Uterus (tissue), 4 donors: ENCODE measurements around the gene CAMTA1. TPM values are rescaled to one million over a fixed set of nuclear protein-coding genes. Genes with fewer than 3 reads are reported as not detected.

ENCODE experiments used
- DNase-seq, 2 donors: peaks; one replicate each; pipeline ENCODE4 v3.0.0-alpha.2; 2019 to 2020
- H3K27ac ChIP-seq, 2 donors: fragments of 200-600 bp; sonication (generic); 1 replicate in 1 of 2; 2 replicates in 1 of 2; pipeline ENCODE4 v1.5.1; 2016 to 2018
- H3K27me3 ChIP-seq, 2 donors: fragments of 200-600 bp; sonication (generic); one replicate each; pipeline ENCODE4 v1.5.1; 2018 to 2019; ENCODE audit warnings: control low read depth in 1 of 2
- H3K36me3 ChIP-seq, 2 donors: fragments of 200-600 bp; sonication (generic); one replicate each; pipeline ENCODE4 v1.5.1; 2019; ENCODE audit warnings: control low read depth in 1 of 2
- H3K4me1 ChIP-seq, 2 donors: fragments of 200-600 bp; sonication (generic); one replicate each; pipeline ENCODE4 v1.5.1; 2018 to 2019; ENCODE audit warnings: control low read depth in 1 of 2
- H3K4me3 ChIP-seq, 2 donors: fragments of 200-600 bp; sonication (generic); 1 replicate in 1 of 2; 2 replicates in 1 of 2; pipeline ENCODE4 v1.5.1; 2018 to 2019; ENCODE audit warnings: mild to moderate bottlenecking in 1 of 2
- H3K9me3 ChIP-seq, 2 donors: fragments of 200-600 bp; sonication (generic); one replicate each; pipeline ENCODE4 v1.5.1; 2019; ENCODE audit warnings: control low read depth in 1 of 2
- CTCF ChIP-seq, 4 experiments: fragments of 200-600 bp in 2 of 4; fragments of 450-650 bp in 2 of 4; sonication (generic) in 2 of 4; IDR thresholded peaks; one replicate each; pipeline ENCODE4 v1.5.1; 2016 to 2019; ENCODE audit warnings: antibody characterized with exemption in 4 of 4, mild to moderate bottlenecking in 2 of 4, moderate library complexity in 1 of 4
- POLR2A ChIP-seq, 2 donors: fragments of 450-650 bp; IDR thresholded peaks; one replicate each; pipeline ENCODE4 v1.6.1; 2016; ENCODE audit warnings: antibody characterized with exemption in 2 of 2, mild to moderate bottlenecking in 1 of 2, moderate library complexity in 1 of 2
- intact Hi-C: fragments of 100-400 bp; cut with DNase I; formaldehyde crosslinking; loops from one replicate; pipeline ENCODE4 v1.15.1; 2023; ENCODE audit warnings: low total_unique reads
- total RNA-seq, 4 donors: library from RNA; depleted of rRNA in 3 of 4; stranded (reverse); fragments of >200 nt in 3 of 4; gene quantifications; one replicate each; pipeline versions ENCODE4 v1.1.0 to v1.2.4, GENCODE V29; 2014 to 2023
- donor health status: DM: yes; HTN: yes; CAD: no.

CAMTA1 gene
- total RNA-seq, 4 donors from 2014 or later: 29.7 to 427 (median 64.8) TPM

DNA sequence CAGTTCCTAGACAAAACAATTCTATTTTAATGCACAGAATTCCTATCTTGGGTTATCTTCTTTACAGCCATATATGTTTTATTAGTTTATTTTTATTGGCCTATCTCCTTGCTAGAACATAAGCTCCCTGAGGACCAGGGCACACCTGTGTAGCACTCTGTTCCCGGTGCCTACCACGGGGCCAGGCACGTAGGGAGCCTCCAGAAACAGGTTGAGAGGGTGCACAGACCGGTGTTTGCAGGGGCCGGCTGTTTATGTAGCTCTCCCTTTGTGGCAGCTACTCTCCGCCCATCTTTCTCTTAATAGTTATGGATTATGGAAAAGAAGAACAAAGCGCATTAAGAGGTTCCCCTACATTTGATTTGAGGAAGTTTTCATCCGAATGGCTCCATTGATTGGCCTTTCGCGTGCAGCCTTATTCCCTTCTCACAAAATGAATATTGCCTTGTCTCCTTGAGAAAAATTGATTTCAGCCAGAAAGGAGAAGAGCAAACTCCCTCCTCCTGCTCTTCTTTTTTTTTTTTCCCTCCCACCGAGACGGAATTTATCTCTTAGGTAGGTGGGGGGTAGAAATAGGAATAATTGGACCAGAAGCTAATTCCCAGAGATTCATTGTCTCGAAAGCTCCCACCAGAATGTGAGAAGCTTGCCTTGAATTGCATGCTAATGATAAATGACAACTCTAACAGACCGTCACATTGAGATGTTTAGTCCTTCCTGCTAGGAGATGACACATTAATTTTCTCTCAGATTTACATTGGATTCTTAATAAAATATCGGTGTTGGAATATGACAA lies 447.4 kb downstream of the CAMTA1 start:
- no peak for DNase-seq
- intact Hi-C loops: no loop called here
- TF ChIP-seq POLR2A (IDR thresholded peaks at IDR 0.05) (no peak), CTCF (IDR thresholded peaks at IDR 0.05) (no peak)
- Histone ChIP-seq H3K36me3 (no peaks in the 10 kb centered on the region), H3K27me3 (no peaks in the 10 kb centered on the region), H3K4me3 (no peak overlapping the region), H3K9me3 (no peaks in the 10 kb centered on the region), H3K4me1 (no peaks in the 10 kb centered on the region), H3K27ac (no peak overlapping the region)

GRCh38 chr1:7233237-7233540 lies 447.9 kb downstream of the CAMTA1 start:
- no peak for DNase-seq
- no peaks in the 10 kb centered on the region for H3K9me3 ChIP-seq
- TF ChIP-seq POLR2A (IDR thresholded peaks at IDR 0.05): no peak
- no peak for TF ChIP-seq CTCF (IDR thresholded peaks at IDR 0.05)
- no peak overlapping the region for H3K27ac ChIP-seq
- intact Hi-C loops: no loop called here
- no peaks in the 10 kb centered on the region for H3K36me3 ChIP-seq
- H3K4me1 ChIP-seq: no peaks in the 10 kb centered on the region
- H3K4me3 ChIP-seq: no peak overlapping the region
- no peaks in the 10 kb centered on the region for H3K27me3 ChIP-seq

GRCh38 chr1:7233646-7234470 lies 448.6 kb downstream of the CAMTA1 start:
- Histone ChIP-seq H3K27ac (no peak overlapping the region), H3K4me1 (no peaks in the 10 kb centered on the region), H3K4me3 (no peak overlapping the region), H3K36me3 (no peaks in the 10 kb centered on the region), H3K27me3 (no peaks in the 10 kb centered on the region), H3K9me3 (no peaks in the 10 kb centered on the region)
- intact Hi-C loops: no loop called here
- DNase-seq: no peak
- TF ChIP-seq CTCF (IDR thresholded peaks at IDR 0.05): no peak
- no peak for TF ChIP-seq POLR2A (IDR thresholded peaks at IDR 0.05)

GRCh38 chr1:7234471-7234755 lies 449.2 kb downstream of the CAMTA1 start:
- intact Hi-C loops: no loop called here
- TF ChIP-seq CTCF (IDR thresholded peaks at IDR 0.05) (no peak), POLR2A (IDR thresholded peaks at IDR 0.05) (no peak)
- Histone ChIP-seq H3K4me1 (no peaks in the 10 kb centered on the region), H3K27ac (no peak overlapping the region), H3K4me3 (no peak overlapping the region), H3K9me3 (no peaks in the 10 kb centered on the region), H3K36me3 (no peaks in the 10 kb centered on the region), H3K27me3 (no peaks in the 10 kb centered on the region)
- no peak for DNase-seq

- Histone ChIP-seq H3K4me3 (no peak overlapping the region), H3K27me3 (no peaks in the 10 kb centered on the region), H3K9me3 (no peaks in the 10 kb centered on the region), H3K36me3 (no peaks in the 10 kb centered on the region), H3K4me1 (no peaks in the 10 kb centered on the region), H3K27ac (no peak overlapping the region)
- no peak for DNase-seq
- TF ChIP-seq CTCF (IDR thresholded peaks at IDR 0.05): no peak
- TF ChIP-seq POLR2A (IDR thresholded peaks at IDR 0.05): no peak
- intact Hi-C loops: no loop called here
Measured at GRCh38 chr1:7235871-7236517, 450.7 kb downstream of the CAMTA1 start.
